ENCODE data around the gene OR3A1. TPM values are rescaled to one million over a fixed set of nuclear protein-coding genes. Genes with fewer than 3 reads are reported as not detected.

OR3A1 gene
- total RNA-seq, 2 donors from 2014 or later = not detected

Other genes starting within 250 kb of the OR3A1 start
- gene OR1D5, start 234.8 kb downstream of the OR3A1 start, total RNA-seq = not detected
- gene OR1D2, start 193.9 kb downstream of the OR3A1 start, total RNA-seq = not detected
- not detected for gene OR1G1, start 170.8 kb downstream of the OR3A1 start, total RNA-seq
- gene OR1A2, start 100.8 kb downstream of the OR3A1 start, total RNA-seq = not detected
- not detected for gene OR1A1, start 90.7 kb downstream of the OR3A1 start, total RNA-seq
- gene OR3A2, start 87.9 kb upstream of the OR3A1 start, total RNA-seq = not detected
- gene OR1E1, start 100.0 kb upstream of the OR3A1 start, total RNA-seq = not detected
- not detected for gene OR3A3, start 113.0 kb upstream of the OR3A1 start, total RNA-seq
- not detected for gene OR1E2, start 135.5 kb upstream of the OR3A1 start, total RNA-seq
- not detected for gene SPATA22, start 173.5 kb upstream of the OR3A1 start, total RNA-seq
- gene ASPA, start 177.6 kb upstream of the OR3A1 start, total RNA-seq = 1 to 10 TPM; 1.0 to 3.1 TPM